ENCODE results near the gene CHST15.

Gene CHST15

GRCh38 chr10:123965973-123966895 lies 127.2 kb downstream of the CHST15 start:
- no peak for DNase-seq (ENCODE audit: low read depth in 3 of 3)

- no peak for DNase-seq (ENCODE audit: low read depth in 3 of 3)
Measured at GRCh38 chr10:123964953-123965352, 128.4 kb downstream of the CHST15 start.

- DNase-seq (ENCODE audit: low read depth in 3 of 3): no peak
Measured at GRCh38 chr10:123962756-123963530, 130.5 kb downstream of the CHST15 start.

GRCh38 chr10:123958241-123958640 lies 135.2 kb downstream of the CHST15 start:
- no peak for DNase-seq (ENCODE audit: low read depth in 3 of 3)

All from stimulated activated CD4-positive, alpha-beta T cell treated with anti-CD3 and anti-CD28 coated beads, TNF-alpha, amount 100 ng/mL, for 48 hours (primary cell).